ENCODE data around the gene RCL1.

- TF ChIP-seq CTCF (IDR thresholded peaks at IDR 0.05; ENCODE audit: low read depth, low read length): no peak
- no peak for TF ChIP-seq EZH2phosphoT487 (IDR thresholded peaks at IDR 0.05; ENCODE audit: low read depth)
Observed at GRCh38 chr9:4748612-4749011, 44.1 kb upstream of the RCL1 start.
